ENCODE results near the gene CCM2. TPM values are rescaled to one million over a fixed set of nuclear protein-coding genes. Genes with fewer than 3 reads are reported as not detected.

CCM2 gene
- total RNA-seq, 2 experiments from 2014 or later, result 58.9 to 89.1 TPM

DNA sequence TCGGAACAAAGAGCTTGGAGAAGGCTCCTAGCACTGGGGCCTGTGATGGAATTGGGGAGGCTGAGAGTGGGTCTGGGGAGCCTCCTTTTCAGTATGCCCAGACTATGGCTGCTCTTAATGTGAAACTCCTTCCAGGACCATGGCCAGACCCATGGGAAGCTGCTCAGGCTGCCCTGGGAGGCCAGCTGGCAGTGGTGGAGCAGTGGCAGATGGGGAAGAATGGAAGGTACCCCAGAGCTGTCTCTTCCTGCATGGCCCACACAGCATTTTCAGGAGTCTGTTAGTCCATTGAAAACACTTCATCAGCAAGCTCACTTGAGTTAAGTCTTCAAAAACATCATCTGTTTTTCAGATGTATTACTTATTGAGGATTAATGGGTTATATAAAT is 70.2 kb downstream of the CCM2 start:
- Histone ChIP-seq H3K9me3 (ENCODE audit: low read length) (no peaks in the 10 kb centered on the region), H3K9me2 (ENCODE audit: insufficient read depth, low read length) (no peaks in the 10 kb centered on the region), H3K4me1 (ENCODE audit: insufficient read depth, low read length, poor library complexity, severe bottlenecking) (no peaks in the 10 kb centered on the region), H2AFZ (ENCODE audit: low read length) (no peak overlapping the region), H3K4me2 (ENCODE audit: low read length) (no peak overlapping the region), H3K27ac (ENCODE audit: low read depth, low read length, poor library complexity, severe bottlenecking) (no peak overlapping the region), H4K20me1 (ENCODE audit: insufficient read depth, low read length) (no peaks in the 10 kb centered on the region), H3K36me3 (ENCODE audit: insufficient read depth, low read length) (peaks cover 96% of the 10 kb centered on the region), H3K79me2 (ENCODE audit: insufficient read depth, low read depth, low read length) (no peaks in the 10 kb centered on the region), H3K4me3 (ENCODE audit: low read depth, low read length, poor library complexity, severe bottlenecking) (no peak overlapping the region)
- intact Hi-C loops (cut with micrococcal nuclease; ENCODE audit: unreplicated experiment), result no loop called here
- BruUV-seq (replicated peaks), result no TSS peak
- CTCF ChIA-PET (ENCODE audit: unreplicated experiment), result no interaction called here
- no peak for DNase-seq (ENCODE audit: low spot score)
- POLR2A ChIA-PET, result interaction anchor here (0.8 to 1.2 kb wide), 2 partner anchors 19 to 67 kb away, joined by 3 to 4 read pairs; partner anchors contain the start of gene NACAD
- TF ChIP-seq, protein P1, sequence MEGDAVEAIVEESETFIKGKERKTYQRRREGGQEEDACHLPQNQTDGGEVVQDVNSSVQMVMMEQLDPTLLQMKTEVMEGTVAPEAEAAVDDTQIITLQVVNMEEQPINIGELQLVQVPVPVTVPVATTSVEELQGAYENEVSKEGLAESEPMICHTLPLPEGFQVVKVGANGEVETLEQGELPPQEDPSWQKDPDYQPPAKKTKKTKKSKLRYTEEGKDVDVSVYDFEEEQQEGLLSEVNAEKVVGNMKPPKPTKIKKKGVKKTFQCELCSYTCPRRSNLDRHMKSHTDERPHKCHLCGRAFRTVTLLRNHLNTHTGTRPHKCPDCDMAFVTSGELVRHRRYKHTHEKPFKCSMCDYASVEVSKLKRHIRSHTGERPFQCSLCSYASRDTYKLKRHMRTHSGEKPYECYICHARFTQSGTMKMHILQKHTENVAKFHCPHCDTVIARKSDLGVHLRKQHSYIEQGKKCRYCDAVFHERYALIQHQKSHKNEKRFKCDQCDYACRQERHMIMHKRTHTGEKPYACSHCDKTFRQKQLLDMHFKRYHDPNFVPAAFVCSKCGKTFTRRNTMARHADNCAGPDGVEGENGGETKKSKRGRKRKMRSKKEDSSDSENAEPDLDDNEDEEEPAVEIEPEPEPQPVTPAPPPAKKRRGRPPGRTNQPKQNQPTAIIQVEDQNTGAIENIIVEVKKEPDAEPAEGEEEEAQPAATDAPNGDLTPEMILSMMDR (conservative IDR thresholded peaks at IDR 0.05; ENCODE audit: low read length), result no peak
- TF ChIP-seq EZH2phosphoT487 (IDR thresholded peaks at IDR 0.05; ENCODE audit: borderline replicate concordance, low read depth, low read length), result no peak

DNA sequence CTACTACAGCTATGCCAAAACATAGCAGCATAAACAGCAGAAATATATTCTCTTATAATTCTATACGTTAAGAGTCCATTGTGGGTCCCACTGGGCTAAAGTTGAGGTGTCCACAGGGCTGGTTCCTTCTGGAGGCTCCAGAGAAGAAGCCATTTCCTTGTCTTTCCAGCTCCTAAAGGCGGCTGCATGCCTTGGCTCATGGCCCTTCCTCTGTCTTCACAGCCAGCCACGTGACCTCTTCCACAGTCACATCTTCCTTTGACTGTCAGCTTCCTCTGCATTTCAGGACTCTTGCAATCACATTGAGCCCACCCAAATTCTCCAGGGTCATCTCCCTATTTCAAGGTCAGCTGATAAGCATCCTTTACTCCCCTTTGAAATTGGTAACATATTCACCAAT is 71.5 kb downstream of the CCM2 start:
- Histone ChIP-seq H3K4me2 (ENCODE audit: low read length) (no peak overlapping the region), H3K4me1 (ENCODE audit: insufficient read depth, low read length, poor library complexity, severe bottlenecking) (no peaks in the 10 kb centered on the region), H3K9me2 (ENCODE audit: insufficient read depth, low read length) (no peaks in the 10 kb centered on the region), H3K36me3 (ENCODE audit: insufficient read depth, low read length) (peaks cover 98% of the 10 kb centered on the region), H3K9me3 (ENCODE audit: low read length) (no peaks in the 10 kb centered on the region), H2AFZ (ENCODE audit: low read length) (no peak overlapping the region), H3K27ac (ENCODE audit: low read depth, low read length, poor library complexity, severe bottlenecking) (no peak overlapping the region), H4K20me1 (ENCODE audit: insufficient read depth, low read length) (no peaks in the 10 kb centered on the region), H3K79me2 (ENCODE audit: insufficient read depth, low read depth, low read length) (no peaks in the 10 kb centered on the region), H3K4me3 (ENCODE audit: low read depth, low read length, poor library complexity, severe bottlenecking) (no peak overlapping the region)
- BruUV-seq (replicated peaks), result no TSS peak
- POLR2A ChIA-PET, result interaction anchor here (1.2 kb wide), 1 partner anchor 18 kb away, joined by 4 read pairs; the partner anchor contains the start of gene NACAD
- no peak for DNase-seq (ENCODE audit: low spot score)
- intact Hi-C loops (cut with micrococcal nuclease; ENCODE audit: unreplicated experiment), result no loop called here
- CTCF ChIA-PET (ENCODE audit: unreplicated experiment), result interaction anchor here (0.6 kb wide), 1 partner anchor 1779 kb away, joined by 3 read pairs; no protein-coding TSS in a partner anchor
- TF ChIP-seq EZH2phosphoT487 (IDR thresholded peaks at IDR 0.05; ENCODE audit: borderline replicate concordance, low read depth, low read length), result no peak
- TF ChIP-seq, protein P1 (conservative IDR thresholded peaks at IDR 0.05; ENCODE audit: low read length), result no peak

DNA sequence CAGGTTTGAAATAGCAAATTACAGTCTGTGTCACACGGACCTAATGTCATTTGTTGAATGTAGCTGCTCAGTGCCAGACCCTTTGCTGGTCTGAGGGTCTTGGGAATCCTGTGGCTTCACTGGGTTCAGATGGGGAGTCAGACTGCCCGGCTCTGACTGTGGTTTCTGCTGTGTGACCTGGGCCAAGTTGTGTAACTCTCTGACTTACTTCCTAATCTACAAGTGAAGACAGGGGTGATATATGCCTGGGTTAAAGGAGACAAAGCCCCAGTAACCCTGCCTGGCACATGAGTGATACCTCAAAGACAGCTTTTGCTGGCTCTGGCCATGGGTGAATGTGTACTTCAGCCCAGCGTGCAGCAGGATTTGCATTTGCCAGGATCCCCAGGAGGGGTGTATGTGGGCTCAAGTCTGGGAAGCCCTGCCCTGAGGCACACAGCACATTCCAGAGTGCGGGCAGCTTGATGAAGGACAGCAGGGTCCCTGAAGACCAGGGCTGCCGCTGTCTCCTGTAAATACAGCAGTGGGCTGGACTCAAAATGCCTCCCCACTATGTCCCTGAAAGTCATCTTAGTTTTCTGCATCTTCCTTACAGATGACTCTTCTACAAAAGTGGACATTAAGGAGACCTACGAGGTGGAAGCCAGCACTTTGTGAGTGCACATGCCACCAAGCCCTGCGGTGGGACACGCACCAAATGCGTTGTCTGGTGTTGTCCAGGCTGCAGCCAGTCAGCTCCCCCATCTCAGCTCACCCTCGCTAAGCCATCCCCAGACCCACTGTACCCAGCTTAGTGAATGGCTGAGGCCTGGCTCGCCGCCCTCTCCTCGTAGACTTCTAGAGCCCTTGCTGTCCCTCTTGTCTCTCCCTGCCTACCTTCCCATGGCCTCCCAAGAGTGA is 72.4 kb downstream of the CCM2 start:
- CTCF ChIA-PET (ENCODE audit: unreplicated experiment), result interaction anchor here (1.6 kb wide), 1 partner anchor 100 kb away, joined by 5 read pairs; no protein-coding TSS in a partner anchor
- Histone ChIP-seq H3K9me2 (ENCODE audit: insufficient read depth, low read length) (no peaks in the 10 kb centered on the region), H3K4me2 (ENCODE audit: low read length) (no peak overlapping the region), H3K9me3 (ENCODE audit: low read length) (no peaks in the 10 kb centered on the region), H3K4me3 (ENCODE audit: low read depth, low read length, poor library complexity, severe bottlenecking) (no peak overlapping the region), H4K20me1 (ENCODE audit: insufficient read depth, low read length) (no peaks in the 10 kb centered on the region), H3K4me1 (ENCODE audit: insufficient read depth, low read length, poor library complexity, severe bottlenecking) (no peaks in the 10 kb centered on the region), H3K79me2 (ENCODE audit: insufficient read depth, low read depth, low read length) (no peaks in the 10 kb centered on the region), H3K27ac (ENCODE audit: low read depth, low read length, poor library complexity, severe bottlenecking) (no peak overlapping the region), H2AFZ (ENCODE audit: low read length) (no peak overlapping the region), H3K36me3 (ENCODE audit: insufficient read depth, low read length) (peaks cover 98% of the 10 kb centered on the region)
- TF ChIP-seq, protein P1 (conservative IDR thresholded peaks at IDR 0.05; ENCODE audit: low read length), result no peak
- TF ChIP-seq EZH2phosphoT487 (IDR thresholded peaks at IDR 0.05; ENCODE audit: borderline replicate concordance, low read depth, low read length), result no peak
- intact Hi-C loops (cut with micrococcal nuclease; ENCODE audit: unreplicated experiment), result no loop called here
- DNase-seq (ENCODE audit: low spot score), result no peak
- no TSS peak for BruUV-seq (replicated peaks)
- POLR2A ChIA-PET, result interaction anchor here (0.7 kb wide), 1 partner anchor 76 kb away, joined by 3 read pairs; no protein-coding TSS in a partner anchor
